Thoracic aorta (tissue), 2 donors: ENCODE measurements around the gene BDNF. TPM values are rescaled to one million over a fixed set of nuclear protein-coding genes. Genes with fewer than 3 reads are reported as not detected.
A peak's percentile ranks its signal among the peaks of the same experiment; 100 is the strongest.

Experiments
- ATAC-seq: fragments of 150-250 bp; one replicate; pipeline ENCODE4 v1.8.0; 2017; ENCODE audit warnings: low read depth; ENCODE audit not compliant: insufficient number of reproducible peaks, low FRiP score
- DNase-seq: peaks from one replicate; pipeline ENCODE4 v3.0.0-alpha.2; 2020; ENCODE audit warnings: low spot score
- H3K27ac ChIP-seq, 2 donors: fragments of 200-600 bp; sonication (generic); 1 replicate in 1 of 2; 2 replicates in 1 of 2; pipeline ENCODE4 v1.5.1; 2016; ENCODE audit warnings: mild to moderate bottlenecking in 2 of 2, moderate library complexity in 2 of 2
- H3K27me3 ChIP-seq: fragments of 200-600 bp; sonication (generic); replicated peaks from 2 replicates; pipeline ENCODE4 v1.6.0; 2016; ENCODE audit warnings: mild to moderate bottlenecking; ENCODE audit not compliant: insufficient read depth
- H3K36me3 ChIP-seq: fragments of 200-600 bp; sonication (generic); one replicate; pipeline ENCODE4 v1.5.1; 2016
- H3K4me1 ChIP-seq, 2 donors: fragments of 200-600 bp; sonication (generic); 1 replicate in 1 of 2; 2 replicates in 1 of 2; pipeline versions ENCODE4 v1.5.1 to v1.6.0; 2016; ENCODE audit warnings: low read depth in 2 of 2, mild to moderate bottlenecking in 1 of 2; ENCODE audit not compliant: control insufficient read depth in 1 of 2
- H3K4me3 ChIP-seq: fragments of 200-600 bp; sonication (generic); 2 replicates; pipeline ENCODE4 v1.5.1; 2016; ENCODE audit warnings: mild to moderate bottlenecking
- H3K9me3 ChIP-seq: fragments of 200-600 bp; sonication (generic); 2 replicates; pipeline ENCODE4 v1.5.1; 2016
- total RNA-seq, 2 donors: library from RNA; depleted of rRNA; stranded (reverse); fragments of >200 nt; gene quantifications; one replicate each; pipeline versions ENCODE4 v1.1.0 to v1.2.3, GENCODE V29; 2016
- TF ChIP-seq, protein P1 (sequence below): fragments of 200-600 bp; sonication (generic); IDR thresholded peaks from one replicate; pipeline ENCODE4 v1.5.1; 2019; ENCODE audit warnings: antibody characterized with exemption

The BDNF gene
- total RNA-seq, 2 donors from 2014 or later, result 0.42 to 4.7 TPM

GRCh38 chr11:27719546-27719925 lies 19.3 kb upstream of the BDNF start:
- Histone ChIP-seq H3K27me3 (peaks cover 9% of the 10 kb centered on the region), H3K27ac (no peak overlapping the region), H3K4me3 (peak overlapping the region; percentile 74), H3K9me3 (no peaks in the 10 kb centered on the region), H3K36me3 (no peaks in the 10 kb centered on the region), H3K4me1 (peaks cover 17 to 19% of the 10 kb centered on the region in 2 donors)
- TF ChIP-seq, protein P1, sequence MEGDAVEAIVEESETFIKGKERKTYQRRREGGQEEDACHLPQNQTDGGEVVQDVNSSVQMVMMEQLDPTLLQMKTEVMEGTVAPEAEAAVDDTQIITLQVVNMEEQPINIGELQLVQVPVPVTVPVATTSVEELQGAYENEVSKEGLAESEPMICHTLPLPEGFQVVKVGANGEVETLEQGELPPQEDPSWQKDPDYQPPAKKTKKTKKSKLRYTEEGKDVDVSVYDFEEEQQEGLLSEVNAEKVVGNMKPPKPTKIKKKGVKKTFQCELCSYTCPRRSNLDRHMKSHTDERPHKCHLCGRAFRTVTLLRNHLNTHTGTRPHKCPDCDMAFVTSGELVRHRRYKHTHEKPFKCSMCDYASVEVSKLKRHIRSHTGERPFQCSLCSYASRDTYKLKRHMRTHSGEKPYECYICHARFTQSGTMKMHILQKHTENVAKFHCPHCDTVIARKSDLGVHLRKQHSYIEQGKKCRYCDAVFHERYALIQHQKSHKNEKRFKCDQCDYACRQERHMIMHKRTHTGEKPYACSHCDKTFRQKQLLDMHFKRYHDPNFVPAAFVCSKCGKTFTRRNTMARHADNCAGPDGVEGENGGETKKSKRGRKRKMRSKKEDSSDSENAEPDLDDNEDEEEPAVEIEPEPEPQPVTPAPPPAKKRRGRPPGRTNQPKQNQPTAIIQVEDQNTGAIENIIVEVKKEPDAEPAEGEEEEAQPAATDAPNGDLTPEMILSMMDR, result no peak
- ATAC-seq (no peak), DNase-seq (no peak)

- ATAC-seq (no peak), DNase-seq (no peak)
- peaks cover 9% of the 10 kb centered on the region for H3K27me3 ChIP-seq
- H3K9me3 ChIP-seq, result no peaks in the 10 kb centered on the region
- peak overlapping the region in 1 of 2 donors; percentile 38 for H3K27ac ChIP-seq
- TF ChIP-seq, protein P1, result no peak
- peaks cover 17 to 19% of the 10 kb centered on the region in 2 donors for H3K4me1 ChIP-seq
- peak overlapping the region; percentile 74 for H3K4me3 ChIP-seq
- H3K36me3 ChIP-seq, result no peaks in the 10 kb centered on the region
Measured at GRCh38 chr11:27718863-27719545, 18.7 kb upstream of the BDNF start.

DNA sequence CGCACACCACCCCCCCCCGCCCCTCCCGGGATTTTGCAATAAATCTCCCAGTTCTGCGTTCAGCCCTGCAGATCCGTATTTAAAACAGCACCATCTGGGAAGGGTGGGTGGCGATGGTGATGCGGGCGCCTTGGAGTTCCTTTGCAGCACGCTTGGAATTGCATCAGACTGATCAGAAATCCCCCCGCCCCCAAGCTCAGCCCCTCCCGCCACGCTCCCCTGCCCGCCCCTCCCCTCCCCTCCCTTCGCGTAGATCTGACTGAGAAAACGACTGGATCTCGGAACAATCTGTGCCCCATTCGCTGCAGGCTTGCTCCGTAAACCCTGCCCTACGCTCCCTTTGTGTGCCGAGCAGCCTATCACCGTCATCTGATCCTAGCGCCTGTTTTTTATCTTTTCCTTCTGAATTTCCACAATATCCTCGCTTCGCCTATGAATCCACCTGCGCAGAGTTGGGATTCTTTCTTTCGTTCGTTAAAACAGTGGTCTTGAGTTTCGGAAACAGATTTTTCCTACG lies 18.1 kb upstream of the BDNF start:
- Histone ChIP-seq H3K4me3 (peak overlapping the region; percentile 74), H3K9me3 (no peaks in the 10 kb centered on the region), H3K36me3 (no peaks in the 10 kb centered on the region), H3K4me1 (peaks cover 17 to 19% of the 10 kb centered on the region in 2 donors), H3K27me3 (peaks cover 9% of the 10 kb centered on the region), H3K27ac (peak overlapping the region in 1 of 2 donors; percentile 38)
- ATAC-seq, result peak; percentile 24
- TF ChIP-seq, protein P1, result no peak
- no peak for DNase-seq

- Histone ChIP-seq H3K9me3 (no peaks in the 10 kb centered on the region), H3K4me3 (peak overlapping the region; percentile 74), H3K4me1 (peaks cover 14 to 17% of the 10 kb centered on the region in 2 donors), H3K36me3 (no peaks in the 10 kb centered on the region), H3K27ac (no peak overlapping the region), H3K27me3 (peaks cover 9% of the 10 kb centered on the region)
- ATAC-seq, result no peak
- DNase-seq, result no peak
- TF ChIP-seq, protein P1, result no peak
Measured at GRCh38 chr11:27717801-27718229, 17.6 kb upstream of the BDNF start.

DNA sequence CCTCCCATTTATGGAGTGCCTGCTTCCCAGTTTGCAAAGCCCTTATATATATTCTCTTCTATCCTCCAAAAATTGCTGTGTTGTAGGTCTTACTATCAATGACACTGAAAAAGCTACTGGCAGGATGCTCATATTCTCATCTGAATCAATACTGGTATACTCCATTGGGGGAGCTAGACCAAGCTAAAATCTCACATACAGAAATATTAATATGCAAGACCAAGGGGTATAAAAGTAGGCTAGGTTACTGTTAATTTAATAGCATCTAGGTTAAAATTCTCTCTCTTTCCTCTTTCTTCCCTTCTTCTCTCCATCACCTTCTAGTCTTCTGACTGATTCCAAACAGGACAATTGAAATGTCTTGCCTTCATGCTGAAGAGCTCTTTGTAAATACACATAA lies 17.1 kb upstream of the BDNF start:
- Histone ChIP-seq H3K36me3 (no peaks in the 10 kb centered on the region), H3K4me3 (no peak overlapping the region), H3K4me1 (peaks cover 10 to 13% of the 10 kb centered on the region in 2 donors), H3K27ac (no peak overlapping the region), H3K9me3 (no peaks in the 10 kb centered on the region), H3K27me3 (peaks cover 9% of the 10 kb centered on the region)
- ATAC-seq, result no peak
- TF ChIP-seq, protein P1, result no peak
- DNase-seq, result no peak
